ENCODE data around the gene DPYSL5.

The DPYSL5 gene

GRCh38 chr2:26997394-26997793, 149.5 kb downstream of the DPYSL5 start:
- no peak for DNase-seq

DNA sequence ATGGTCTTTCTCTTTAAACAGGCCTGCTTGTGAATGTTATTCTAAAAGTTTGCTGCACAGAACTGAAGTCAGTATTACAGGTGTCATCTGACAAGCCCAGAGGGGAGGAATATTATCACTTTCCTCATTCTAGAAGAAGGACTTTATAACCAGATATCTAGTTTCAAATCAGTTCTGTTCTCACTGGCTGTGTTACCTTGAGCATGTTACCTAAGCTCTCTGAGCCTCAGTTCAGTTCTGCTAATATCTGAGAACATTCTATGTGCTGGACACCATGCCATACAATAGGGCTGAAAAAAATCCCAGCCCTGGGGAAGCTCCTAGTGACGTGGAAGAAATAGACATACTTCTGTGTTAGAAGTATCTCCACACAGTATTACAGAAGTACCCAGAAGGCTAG, 150.4 kb downstream of the DPYSL5 start:
- DNase-seq = no peak

Measured in CD4-positive, alpha-beta T cell treated with Interleukin-21 for 1 hour (primary cell).